H1 (cell line): Measurements from ENCODE around the gene ST7L. TPM values are rescaled to one million over a fixed set of nuclear protein-coding genes. Genes with fewer than 3 reads are reported as not detected.
"Not testable (repeated sequence)": the region's sequence is repeated elsewhere in the genome, so short reads cannot be mapped to it uniquely, and the experiment has no call there.

ENCODE experiments used
- CTCF ChIA-PET: fragments of 300-600 bp; sonication (Branson Sonifier 250); formaldehyde crosslinking; loops from one replicate; lab custom pipeline; 2021; ENCODE audit not compliant: partially characterized antibody; lab: Charles Lee
- POLR2A ChIA-PET: fragments of 300-600 bp; sonication (Branson Sonifier 250); formaldehyde crosslinking; loops from one replicate; lab custom pipeline; 2021; ENCODE audit warnings: inconsistent platforms; ENCODE audit not compliant: partially characterized antibody; lab: Charles Lee
- DNase-seq, 2 experiments: peaks; one replicate each; pipeline versions ENCODE4 v3.0.0 to v3.0.0-alpha.2; 2010 to 2022; ENCODE audit warnings: low spot score in 2 of 2, low read depth in 1 of 2, mixed read lengths in 1 of 2
- FAIRE-seq: peaks from 2 replicates; lab custom pipeline; 2011; peaks lifted over from hg19 to GRCh38; lab: Jason Lieb, UNC
- H2AFZ ChIP-seq: 2 replicates; pipeline ENCODE4 v1.8.1; 2012; ENCODE audit warnings: low read length, inconsistent platforms
- H2AK5ac ChIP-seq: 2 replicates; pipeline ENCODE4 v1.6.1; 2013; ENCODE audit warnings: low read depth, low read length
- H2BK120ac ChIP-seq: replicated peaks from 2 replicates; pipeline ENCODE3; 2013; ENCODE audit warnings: low read depth, low read length, inconsistent platforms
- H2BK12ac ChIP-seq: 2 replicates; pipeline ENCODE4 v1.6.1; 2013; ENCODE audit warnings: low read depth, low read length
- H2BK15ac ChIP-seq: 2 replicates; pipeline ENCODE4 v1.6.1; 2013; ENCODE audit warnings: low read length
- H2BK20ac ChIP-seq: 2 replicates; pipeline ENCODE4 v1.6.1; 2013; ENCODE audit warnings: low read length
- H2BK5ac ChIP-seq: 2 replicates; pipeline ENCODE4 v1.6.1; 2013; ENCODE audit warnings: low read depth, low read length
- H3K14ac ChIP-seq: 2 replicates; pipeline ENCODE4 v1.6.1; 2013; ENCODE audit warnings: inconsistent platforms; ENCODE audit not compliant: insufficient read length
- H3K18ac ChIP-seq: 2 replicates; pipeline ENCODE4 v1.6.1; 2013; ENCODE audit warnings: low read length; ENCODE audit errors: extremely low read depth
- H3K23ac ChIP-seq: 2 replicates; pipeline ENCODE4 v1.6.1; 2013; ENCODE audit warnings: inconsistent platforms; ENCODE audit not compliant: insufficient read length
- H3K23me2 ChIP-seq: 2 replicates; pipeline ENCODE4 v1.6.1; 2013; ENCODE audit warnings: low read depth, low read length
- H3K27ac ChIP-seq: 2 replicates; pipeline ENCODE4 v1.6.1; 2011; ENCODE audit warnings: low read depth, low read length, inconsistent platforms
- H3K27me3 ChIP-seq, 4 experiments: replicated peaks in 1 of 4; 1 replicate in 1 of 4; 2 replicates in 3 of 4; pipeline versions ENCODE4 v1.6.1 to v1.8.1; 2011 to 2013; ENCODE audit warnings: low read length in 3 of 4, mild to moderate bottlenecking in 3 of 4, inconsistent platforms in 2 of 4, mixed read lengths in 2 of 4, moderate library complexity in 1 of 4; ENCODE audit not compliant: control insufficient read depth in 3 of 4, insufficient read depth in 3 of 4; ENCODE audit errors: extremely low read depth in 1 of 4
- H3K36me3 ChIP-seq, 4 experiments: 2 replicates each; pipeline versions ENCODE4 v1.6.1 to v1.8.1; 2011 to 2013; ENCODE audit warnings: mild to moderate bottlenecking in 4 of 4, low read length in 3 of 4, moderate library complexity in 2 of 4, control low read depth in 1 of 4, inconsistent platforms in 1 of 4; ENCODE audit not compliant: insufficient read depth in 4 of 4, control insufficient read depth in 2 of 4
- H3K4ac ChIP-seq: replicated peaks from 2 replicates; pipeline ENCODE3; 2013; ENCODE audit warnings: low read length, low read depth, mixed read lengths, inconsistent platforms; ENCODE audit not compliant: insufficient read length
- H3K4me1 ChIP-seq, 4 experiments: replicated peaks in 1 of 4; 1 replicate in 1 of 4; 2 replicates in 3 of 4; pipeline versions ENCODE4 v1.6.1 to v1.8.1; 2011 to 2013; ENCODE audit warnings: low read length in 3 of 4, inconsistent platforms in 2 of 4, mixed read lengths in 1 of 4; ENCODE audit not compliant: insufficient read depth in 4 of 4, control insufficient read depth in 3 of 4
- H3K4me2 ChIP-seq, 2 experiments: 2 replicates each; pipeline versions ENCODE4 v1.6.1 to v1.8.1; 2011 to 2013; ENCODE audit warnings: low read depth in 2 of 2, low read length in 2 of 2, control low read depth in 1 of 2, inconsistent platforms in 1 of 2, mild to moderate bottlenecking in 1 of 2; ENCODE audit not compliant: insufficient read depth in 1 of 2
- H3K4me3 ChIP-seq, 4 experiments: fragments of 200-600, 300-600 bp in 1 of 4; sonication (generic), shearing (Covaris generic), sonication (Bioruptor Twin) in 1 of 4; 2 replicates each; pipeline versions ENCODE4 v1.5.1 to v1.8.1; 2011 to 2016; ENCODE audit warnings: low read length in 4 of 4, low read depth in 3 of 4, control low read depth in 2 of 4, inconsistent platforms in 2 of 4, mild to moderate bottlenecking in 2 of 4, mixed read lengths in 1 of 4, moderate library complexity in 1 of 4; ENCODE audit not compliant: insufficient read depth in 2 of 4; ENCODE audit errors: extremely low read depth in 1 of 4
- H3K56ac ChIP-seq: replicated peaks from 2 replicates; pipeline ENCODE3; 2013; ENCODE audit warnings: low read depth, mild to moderate bottlenecking, mixed read lengths, low read length, inconsistent platforms; ENCODE audit not compliant: insufficient read length
- H3K79me1 ChIP-seq: 2 replicates; pipeline ENCODE4 v1.6.1; 2013; ENCODE audit warnings: low read depth, low read length, control low read depth
- H3K79me2 ChIP-seq, 2 experiments: 2 replicates each; pipeline versions ENCODE4 v1.6.1 to v1.8.1; 2012 to 2013; ENCODE audit warnings: low read length in 2 of 2, mild to moderate bottlenecking in 2 of 2, inconsistent platforms in 1 of 2; ENCODE audit not compliant: insufficient read depth in 2 of 2, control insufficient read depth in 1 of 2
- H3K9ac ChIP-seq, 4 experiments: replicated peaks in 1 of 4; 1 replicate in 1 of 4; 2 replicates in 3 of 4; pipeline versions ENCODE4 v1.6.1 to v1.8.1; 2011 to 2013; ENCODE audit warnings: low read depth in 3 of 4, low read length in 3 of 4, control low read depth in 2 of 4, mild to moderate bottlenecking in 2 of 4, moderate library complexity in 2 of 4, inconsistent platforms in 1 of 4; ENCODE audit errors: extremely low read depth in 1 of 4
- H3K9me3 ChIP-seq, 2 experiments: 2 replicates each; pipeline versions ENCODE4 v1.6.1 to v1.8.1; 2012 to 2013; ENCODE audit warnings: mild to moderate bottlenecking in 2 of 2, moderate library complexity in 2 of 2, control low read depth in 1 of 2, inconsistent platforms in 1 of 2, low read depth in 1 of 2, low read length in 1 of 2, mixed read lengths in 1 of 2; ENCODE audit not compliant: insufficient read depth in 2 of 2
- H4K20me1 ChIP-seq, 2 experiments: replicated peaks in 1 of 2; 2 replicates each; pipeline versions ENCODE3 to v1.8.1; 2011 to 2013; ENCODE audit warnings: inconsistent platforms in 2 of 2, low read length in 2 of 2, mild to moderate bottlenecking in 1 of 2; ENCODE audit not compliant: insufficient read depth in 2 of 2, control insufficient read depth in 1 of 2
- H4K5ac ChIP-seq: 2 replicates; pipeline ENCODE4 v1.6.1; 2013; ENCODE audit warnings: low read length, low read depth, mixed read lengths, inconsistent platforms; ENCODE audit not compliant: insufficient read length
- H4K8ac ChIP-seq: 2 replicates; pipeline ENCODE4 v1.8.0; 2013; ENCODE audit warnings: mild to moderate bottlenecking, moderate library complexity, low read length, inconsistent platforms; ENCODE audit not compliant: insufficient read depth; ENCODE audit errors: extremely low read depth
- H4K91ac ChIP-seq: replicated peaks from 2 replicates; pipeline ENCODE3; 2013; ENCODE audit warnings: low read length, mixed read lengths, inconsistent platforms; ENCODE audit not compliant: insufficient read length
- WGBS, 2 experiments: shearing (Covaris generic) in 1 of 2; methylation state at CpG; one replicate each; pipeline versions ENCODE4 v1.1.6 to v1.1.7; 2013 to 2015; ENCODE audit warnings: low lambda C conversion rate in 2 of 2, mixed read lengths in 2 of 2, inconsistent platforms in 1 of 2, low coverage in 1 of 2, missing lambda C conversion rate in 1 of 2; ENCODE audit not compliant: insufficient replicate concordance in 2 of 2, insufficient coverage in 1 of 2, insufficient read length in 1 of 2; ENCODE audit errors: extremely low coverage in 1 of 2, missing lambda C conversion rate in 1 of 2; 5-methylcytosine and 5-hydroxymethylcytosine counted together
- polyA plus RNA-seq, 7 experiments: library from polyadenylated mRNA; depleted of rRNA in 3 of 7; stranded (reverse) in 5 of 7; unstranded in 2 of 7; fragments of >200 nt in 5 of 7; fragments of 200-250 nt in 2 of 7; gene quantifications; 1 replicate in 5 of 7; 2 replicates in 1 of 7; 4 replicates in 1 of 7; pipeline versions ENCODE4 v1.2.1 to v1.2.3, GENCODE V29; 2011 to 2013; ENCODE audit warnings: missing spikeins in 2 of 7, mixed read lengths in 2 of 7
- total RNA-seq: library from RNA; stranded (reverse); fragmentation: NEBNext Ultra II Directional; extraction: Animal tissue kit (Norgen Biotek cat#: 25700); gene quantifications from 2 replicates; pipeline ENCODE4 v1.2.1, GENCODE V29; 2021

ST7L gene
- total and polyA plus RNA-seq, 2 of the 8 experiments (the other 6 are each of a cell fraction or from before 2014, with no cell fraction given), result 9.6 to 16.2 TPM

- H3K36me3 ChIP-seq, H2AK5ac ChIP-seq, H3K9me3 ChIP-seq, H2BK5ac ChIP-seq, H2BK12ac ChIP-seq, H3K79me1 ChIP-seq, H4K20me1 ChIP-seq, DNase-seq, H4K5ac ChIP-seq, H3K4ac ChIP-seq, H3K4me2 ChIP-seq, H3K27ac ChIP-seq, H2BK20ac ChIP-seq, H3K56ac ChIP-seq, H3K23ac ChIP-seq, H3K4me3 ChIP-seq, H3K14ac ChIP-seq, H4K91ac ChIP-seq, H3K18ac ChIP-seq, POLR2A ChIA-PET, H2BK15ac ChIP-seq, H4K8ac ChIP-seq, H3K79me2 ChIP-seq, FAIRE-seq, H3K4me1 ChIP-seq, H3K23me2 ChIP-seq, H2AFZ ChIP-seq, H3K27me3 ChIP-seq, H2BK120ac ChIP-seq, H3K9ac ChIP-seq: not testable (repeated sequence)
- 71% methylated on average over 1 of the region's 1 CpG; no CpG with 5 or more reads in 1 of the 2 experiments for WGBS, 2 experiments
- CTCF ChIA-PET, result interaction anchor here (1.2 to 2.0 kb wide), 2 partner anchors 16 to 20 kb away, joined by 6 read pairs; no protein-coding TSS in a partner anchor
These were observed 132.9 kb downstream of the ST7L start for GRCh38 chr1:112486063-112486462.
